PC-9 (cell line): ENCODE results near the gene AOPEP. TPM values are rescaled to one million over a fixed set of nuclear protein-coding genes. Genes with fewer than 3 reads are reported as not detected.

ENCODE experiments used
- BruUV-seq: library from RNA; stranded (reverse); fragments of 400-500 nt; replicated peaks from 2 replicates; lab custom pipeline; 2021; lab: Mats Ljungman, UMichigan
- CTCF ChIA-PET: fragments of 300-600 bp; sonication (Branson Sonifier 250); formaldehyde crosslinking; loops from one replicate; lab custom pipeline; 2022; ENCODE audit warnings: antibody characterized with exemption; lab: Charles Lee
- POLR2A ChIA-PET: fragments of 300-600 bp; sonication (Branson Sonifier 250); formaldehyde crosslinking; loops from one replicate; lab custom pipeline; 2022; ENCODE audit warnings: antibody characterized with exemption; ENCODE audit not compliant: unreplicated experiment; lab: Charles Lee
- DNase-seq, 2 experiments: peaks; one replicate each; pipeline versions ENCODE4 v3.0.0 to v3.0.0-alpha.2; 2015 to 2022; ENCODE audit warnings: mixed read lengths in 1 of 2
- H2AFZ ChIP-seq: fragments of 200-600 bp; sonication (generic); 2 replicates; pipeline ENCODE4 v1.8.1; 2017; ENCODE audit warnings: antibody characterized with exemption
- H3F3A ChIP-seq: fragments of 200-600 bp; sonication (generic); 2 replicates; pipeline ENCODE4 v1.8.1; 2017; ENCODE audit warnings: antibody characterized with exemption, mild to moderate bottlenecking, low read depth; ENCODE audit not compliant: insufficient read depth
- H3K27ac ChIP-seq: fragments of 200-600 bp; sonication (generic); 2 replicates; pipeline ENCODE4 v1.6.1; 2016; ENCODE audit warnings: mixed run types
- H3K27me3 ChIP-seq: fragments of 200-600 bp; sonication (generic); 2 replicates; pipeline ENCODE4 v1.6.1; 2016; ENCODE audit warnings: low read depth, mixed run types; ENCODE audit not compliant: insufficient read depth
- H3K36me3 ChIP-seq: fragments of 200-600 bp; sonication (generic); 2 replicates; pipeline ENCODE4 v1.6.1; 2016; ENCODE audit warnings: low read depth, mixed run types
- H3K4me1 ChIP-seq: fragments of 200-600 bp; sonication (generic); replicated peaks from 2 replicates; pipeline ENCODE4 v1.6.1; 2016; ENCODE audit warnings: mixed run types; ENCODE audit not compliant: insufficient read depth
- H3K4me2 ChIP-seq: fragments of 200-600 bp; sonication (generic); 2 replicates; pipeline ENCODE4 v1.6.1; 2017; ENCODE audit warnings: mixed run types
- H3K4me3 ChIP-seq: fragments of 200-600 bp; sonication (generic); 2 replicates; pipeline ENCODE4 v1.6.1; 2016; ENCODE audit warnings: mixed run types
- H3K79me2 ChIP-seq: fragments of 200-600 bp; sonication (generic); 2 replicates; pipeline ENCODE4 v1.6.1; 2017; ENCODE audit warnings: low read depth, mixed run types
- H3K9me2 ChIP-seq: fragments of 200-600 bp; sonication (generic); 2 replicates; pipeline ENCODE4 v1.8.1; 2017; ENCODE audit warnings: mild to moderate bottlenecking; ENCODE audit not compliant: insufficient read depth
- H3K9me3 ChIP-seq: fragments of 200-600 bp; sonication (generic); 2 replicates; pipeline ENCODE4 v1.8.1; 2016; ENCODE audit warnings: low read depth; ENCODE audit not compliant: insufficient read depth
- H4K20me1 ChIP-seq: fragments of 200-600 bp; sonication (generic); 2 replicates; pipeline ENCODE4 v1.8.1; 2017; ENCODE audit not compliant: insufficient read depth
- CTCF ChIP-seq: fragments of 200-600 bp; sonication (generic); conservative IDR thresholded peaks from 2 replicates; pipeline ENCODE4 v1.6.1; 2017; ENCODE audit warnings: mixed run types, antibody characterized with exemption, mild to moderate bottlenecking, moderate library complexity
- EZH2 ChIP-seq: fragments of 200-600 bp; sonication (generic); IDR thresholded peaks from 2 replicates; pipeline ENCODE4 v1.8.0; 2017; ENCODE audit warnings: antibody characterized with exemption, low read depth
- intact Hi-C: fragments of 100-400 bp; cut with micrococcal nuclease; formaldehyde crosslinking; loops from one replicate; pipeline ENCODE4 v1.10.0; 2022; ENCODE audit not compliant: unreplicated experiment
- total RNA-seq: library from RNA; stranded (reverse); gene quantifications from 2 replicates; pipeline ENCODE4 v1.2.3, GENCODE V29; 2021

Gene AOPEP
- total RNA-seq, 1 experiment from 2014 or later = 90.0 TPM

- Histone ChIP-seq H3K27me3 (no peaks in the 10 kb centered on the region), H3K4me3 (no peak overlapping the region), H3K4me1 (no peaks in the 10 kb centered on the region), H3F3A (peaks cover 10% of the 10 kb centered on the region; the same call in 1 of the 2 replicates), H3K4me2 (no peak overlapping the region), H3K9me2 (no peaks in the 10 kb centered on the region), H2AFZ (no peak overlapping the region), H3K27ac (no peak overlapping the region; the same call in 1 of the 2 replicates), H3K79me2 (peaks cover 14% of the 10 kb centered on the region; the same call in 1 of the 2 replicates), H4K20me1 (no peaks in the 10 kb centered on the region; the same call in 1 of the 2 replicates), H3K36me3 (no peaks in the 10 kb centered on the region; the same call in 1 of the 2 replicates), H3K9me3 (no peaks in the 10 kb centered on the region)
- no peak for TF ChIP-seq EZH2
- no peak for DNase-seq
- ChIA-PET POLR2A (interaction anchor here (0.6 kb wide), 1 partner anchor 7 kb away, joined by 3 read pairs; no protein-coding TSS in a partner anchor), CTCF (no interaction called here)
- BruUV-seq = no TSS peak
- intact Hi-C loops = no loop called here
Observed at GRCh38 chr9:95099321-95100070, 373.0 kb downstream of the AOPEP start.

- Histone ChIP-seq H3K9me2 (no peaks in the 10 kb centered on the region), H3K36me3 (no peaks in the 10 kb centered on the region; the same call in 1 of the 2 replicates), H3K27me3 (no peaks in the 10 kb centered on the region), H3K4me2 (no peak overlapping the region), H2AFZ (no peak overlapping the region), H3F3A (peaks cover 15% of the 10 kb centered on the region; the same call in 1 of the 2 replicates), H3K79me2 (peaks cover 7% of the 10 kb centered on the region; the same call in 1 of the 2 replicates), H4K20me1 (no peaks in the 10 kb centered on the region; the same call in 1 of the 2 replicates), H3K4me1 (peaks cover 5% of the 10 kb centered on the region), H3K9me3 (no peaks in the 10 kb centered on the region), H3K27ac (no peak overlapping the region; the same call in 1 of the 2 replicates), H3K4me3 (no peak overlapping the region)
- TF ChIP-seq CTCF = no peak
- no peak for TF ChIP-seq EZH2
- ChIA-PET CTCF (no interaction called here), POLR2A (interaction anchor here (0.6 kb wide), 1 partner anchor 8 kb away, joined by 3 read pairs; no protein-coding TSS in a partner anchor)
- intact Hi-C loops = no loop called here
- BruUV-seq = no TSS peak
- DNase-seq = no peak
Observed at GRCh38 chr9:95100071-95100627, 373.6 kb downstream of the AOPEP start.

DNA sequence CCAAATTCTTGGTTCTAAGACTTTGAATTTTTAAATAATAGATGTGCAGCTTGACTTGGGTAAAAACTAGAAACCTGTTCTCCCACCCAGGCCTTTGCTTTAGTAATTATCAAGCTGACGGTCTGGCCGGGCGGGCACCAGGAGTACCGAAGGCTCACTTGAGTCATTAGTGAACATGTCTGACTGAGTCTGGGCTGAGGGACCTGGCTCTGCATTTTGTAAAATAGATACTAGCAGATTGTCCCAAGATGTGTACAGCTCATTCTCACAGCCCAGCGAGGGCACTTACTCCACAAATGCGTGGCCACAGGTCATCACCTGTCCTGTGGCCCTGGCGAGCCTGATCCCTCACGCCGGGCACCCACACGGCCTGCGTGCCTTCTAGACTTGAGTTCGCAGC lies 374.8 kb downstream of the AOPEP start:
- TF ChIP-seq EZH2 = no peak
- no peak for TF ChIP-seq CTCF
- Histone ChIP-seq H3K9me2 (no peaks in the 10 kb centered on the region), H3K4me1 (peaks cover 16% of the 10 kb centered on the region), H3K27ac (no peak overlapping the region), H3K4me3 (no peak overlapping the region), H3K4me2 (no peak overlapping the region), H3K79me2 (0 out of 2 replicates have a peak, but pooled peaks cover 3% of the 10 kb centered on the region), H3K27me3 (no peaks in the 10 kb centered on the region), H3K9me3 (no peaks in the 10 kb centered on the region), H3F3A (peaks cover 23% of the 10 kb centered on the region; the same call in 1 of the 2 replicates), H2AFZ (no peak overlapping the region), H3K36me3 (peaks cover 1% of the 10 kb centered on the region; the same call in 1 of the 2 replicates), H4K20me1 (no peaks in the 10 kb centered on the region; the same call in 1 of the 2 replicates)
- no TSS peak for BruUV-seq
- ChIA-PET POLR2A (no interaction called here), CTCF (no interaction called here)
- no peak for DNase-seq
- intact Hi-C loops = no loop called here
